ENCODE measurements around the gene ACP1. TPM values are rescaled to one million over a fixed set of nuclear protein-coding genes. Genes with fewer than 3 reads are reported as not detected.

Gene ACP1
- total and polyA plus RNA-seq, 2 experiments from 2014 or later = 189 to 281 TPM

- no peak for ATAC-seq
- Histone ChIP-seq H3F3A (replicated peaks; ENCODE audit: low read depth) (peaks cover 4% of the 10 kb centered on the region; the same call in 1 of the 2 replicates), H3K4me3 (no peak overlapping the region)
Measured at GRCh38 chr2:278927-279320, 14.2 kb downstream of the ACP1 start.

More at GRCh38 chr2:278927-279320, 14.2 kb downstream of the ACP1 start:
- Mint-ChIP-seq H3K27me3 (ENCODE audit: insufficient read depth, low read depth, poor library complexity) (peaks cover 4% of the 10 kb centered on the region), H3K4me1 (peaks cover 11% of the 10 kb centered on the region), H3K36me3 (ENCODE audit: low read depth) (peaks cover 63% of the 10 kb centered on the region), H3K4me3 (no peak overlapping the region), H3K9me3 (no peaks in the 10 kb centered on the region), H3K27ac (no peak overlapping the region)
- no peak overlapping the region for H2AFZ ChIP-seq
- no peak for DNase-seq (ENCODE audit: low spot score)
- H3K9me2 ChIP-seq (ENCODE audit: insufficient read depth) = no peaks in the 10 kb centered on the region
- peaks cover 36% of the 10 kb centered on the region for H3K36me3 ChIP-seq (ENCODE audit: insufficient read depth)
- no peak overlapping the region for H3K4me2 ChIP-seq
- H3K27me3 ChIP-seq (ENCODE audit: insufficient read depth) = no peaks in the 10 kb centered on the region
- no peak overlapping the region for H3K27ac ChIP-seq (ENCODE audit: low read depth)
- peaks cover 13% of the 10 kb centered on the region for H3K4me1 ChIP-seq (ENCODE audit: insufficient read depth)
- H4K20me1 ChIP-seq (replicated peaks; ENCODE audit: insufficient read depth) = peaks cover 28% of the 10 kb centered on the region
- no peak for TF ChIP-seq ETS1 (IDR thresholded peaks at IDR 0.05)
- no peak for TF ChIP-seq POLR2AphosphoS5 (IDR thresholded peaks at IDR 0.05; ENCODE audit: low read depth)
- no peak for TF ChIP-seq JUNB (IDR thresholded peaks at IDR 0.05; ENCODE audit: unreplicated experiment)
- no peak for TF ChIP-seq NANOG (IDR thresholded peaks at IDR 0.05; ENCODE audit: borderline replicate concordance)
- TF ChIP-seq CREB1 (CRISPR knock-in tag; IDR thresholded peaks at IDR 0.05; ENCODE audit: low read depth) = no peak
- TF ChIP-seq STAT1 (IDR thresholded peaks at IDR 0.05; ENCODE audit: unreplicated experiment) = no peak
- no peak for TF ChIP-seq ZNF331 (CRISPR knock-in tag; IDR thresholded peaks at IDR 0.05; ENCODE audit: low read depth)
- TF ChIP-seq EZH2 (IDR thresholded peaks at IDR 0.05; ENCODE audit: low read depth, unreplicated experiment) = no peak
- TF ChIP-seq ZNF462 (CRISPR knock-in tag; IDR thresholded peaks at IDR 0.05) = no peak
- no peak for TF ChIP-seq ZNF114 (CRISPR knock-in tag; IDR thresholded peaks at IDR 0.05)
- H3K79me2 ChIP-seq (replicated peaks; ENCODE audit: insufficient read depth) = peaks cover 53% of the 10 kb centered on the region

Measured in GM23338 (cell line).